PFSK-1 (cell line): ENCODE data around the gene HK3.

Experiments
- POLR2AphosphoS5 ChIP-seq: IDR thresholded peaks from 2 replicates; pipeline ENCODE4 v1.6.1; 2012; ENCODE audit warnings: low read depth, mild to moderate bottlenecking, control low read depth, low read length, moderate library complexity
- TF ChIP-seq, protein P1 (sequence below), 2 experiments: IDR thresholded peaks; 2 replicates each; pipeline versions ENCODE4 v1.6.1 to v1.8.0; 2011 to 2012; ENCODE audit warnings: low read depth in 2 of 2, low read length in 2 of 2, control low read depth in 1 of 2, inconsistent platforms in 1 of 2, mild to moderate bottlenecking in 1 of 2, moderate library complexity in 1 of 2; ENCODE audit not compliant: insufficient read depth in 1 of 2

DNA sequence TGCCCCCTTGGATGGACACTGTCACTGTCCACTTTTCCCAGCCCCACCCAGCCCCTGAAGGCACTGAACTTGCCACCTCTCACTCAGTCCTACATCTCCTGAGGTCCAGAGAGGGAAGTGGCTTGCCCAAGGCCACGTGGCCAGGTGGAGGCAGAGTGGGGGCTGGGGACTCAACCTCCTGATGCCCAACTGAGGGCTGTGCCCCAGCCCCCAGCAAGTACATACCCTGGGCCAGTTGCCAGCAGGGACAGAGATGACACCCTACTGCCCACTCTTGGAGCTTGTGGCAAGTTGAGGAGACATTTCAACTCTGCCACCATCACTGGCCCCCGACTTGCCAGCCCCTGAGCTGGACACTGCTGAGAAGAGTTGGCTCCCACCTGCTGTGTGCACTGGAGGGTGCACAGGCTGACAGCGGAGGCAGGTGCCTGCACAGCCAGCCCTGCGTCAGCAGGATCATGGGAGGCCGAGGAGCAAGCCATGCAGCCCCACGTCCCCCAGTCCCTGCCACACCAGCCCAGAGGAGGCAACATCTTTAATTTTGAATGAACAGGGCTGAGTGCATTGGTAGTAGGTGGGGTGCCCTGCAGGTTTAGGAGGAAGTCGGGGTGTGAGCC is 49.4 kb downstream of the HK3 start:
- TF ChIP-seq, protein P1, sequence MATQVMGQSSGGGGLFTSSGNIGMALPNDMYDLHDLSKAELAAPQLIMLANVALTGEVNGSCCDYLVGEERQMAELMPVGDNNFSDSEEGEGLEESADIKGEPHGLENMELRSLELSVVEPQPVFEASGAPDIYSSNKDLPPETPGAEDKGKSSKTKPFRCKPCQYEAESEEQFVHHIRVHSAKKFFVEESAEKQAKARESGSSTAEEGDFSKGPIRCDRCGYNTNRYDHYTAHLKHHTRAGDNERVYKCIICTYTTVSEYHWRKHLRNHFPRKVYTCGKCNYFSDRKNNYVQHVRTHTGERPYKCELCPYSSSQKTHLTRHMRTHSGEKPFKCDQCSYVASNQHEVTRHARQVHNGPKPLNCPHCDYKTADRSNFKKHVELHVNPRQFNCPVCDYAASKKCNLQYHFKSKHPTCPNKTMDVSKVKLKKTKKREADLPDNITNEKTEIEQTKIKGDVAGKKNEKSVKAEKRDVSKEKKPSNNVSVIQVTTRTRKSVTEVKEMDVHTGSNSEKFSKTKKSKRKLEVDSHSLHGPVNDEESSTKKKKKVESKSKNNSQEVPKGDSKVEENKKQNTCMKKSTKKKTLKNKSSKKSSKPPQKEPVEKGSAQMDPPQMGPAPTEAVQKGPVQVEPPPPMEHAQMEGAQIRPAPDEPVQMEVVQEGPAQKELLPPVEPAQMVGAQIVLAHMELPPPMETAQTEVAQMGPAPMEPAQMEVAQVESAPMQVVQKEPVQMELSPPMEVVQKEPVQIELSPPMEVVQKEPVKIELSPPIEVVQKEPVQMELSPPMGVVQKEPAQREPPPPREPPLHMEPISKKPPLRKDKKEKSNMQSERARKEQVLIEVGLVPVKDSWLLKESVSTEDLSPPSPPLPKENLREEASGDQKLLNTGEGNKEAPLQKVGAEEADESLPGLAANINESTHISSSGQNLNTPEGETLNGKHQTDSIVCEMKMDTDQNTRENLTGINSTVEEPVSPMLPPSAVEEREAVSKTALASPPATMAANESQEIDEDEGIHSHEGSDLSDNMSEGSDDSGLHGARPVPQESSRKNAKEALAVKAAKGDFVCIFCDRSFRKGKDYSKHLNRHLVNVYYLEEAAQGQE (IDR thresholded peaks at IDR 0.05; ENCODE audit: insufficient read depth in 1 of 2, low read depth in 2 of 2, low read length in 2 of 2): no peak
- no peak for TF ChIP-seq POLR2AphosphoS5
